ENCODE measurements around the gene WDR82. TPM values are rescaled to one million over a fixed set of nuclear protein-coding genes. Genes with fewer than 3 reads are reported as not detected.

The WDR82 gene
- total and polyA plus RNA-seq, 9 donors, result 52.6 to 103 (median 87.9) TPM

GRCh38 chr3:52319921-52320595 lies 41.6 kb upstream of the WDR82 start:
- peaks cover 18% of the 10 kb centered on the region for H3K4me1 ChIP-seq (ENCODE audit: control insufficient read depth, insufficient read depth, low read length)
- H3K27ac ChIP-seq (ENCODE audit: low read length), result no peak overlapping the region
- no peaks in the 10 kb centered on the region for H3K36me3 ChIP-seq (ENCODE audit: control insufficient read depth, insufficient read depth, low read length)
- 60% methylated on average over 7 of the region's 10 CpGs for WGBS (ENCODE audit: insufficient coverage)
- DNase-seq, result no peak
- no peak overlapping the region for H3K4me3 ChIP-seq (ENCODE audit: low read length)
- H3K27me3 ChIP-seq (ENCODE audit: control insufficient read depth, insufficient read depth, low read length), result peaks cover 11% of the 10 kb centered on the region
- H3K9me3 ChIP-seq (replicated peaks; ENCODE audit: control insufficient read depth, low read depth, low read length), result no peaks in the 10 kb centered on the region

- Histone ChIP-seq H3K4me3 (ENCODE audit: low read length) (no peak overlapping the region), H3K36me3 (ENCODE audit: control insufficient read depth, insufficient read depth, low read length) (no peaks in the 10 kb centered on the region), H3K27ac (ENCODE audit: low read length) (no peak overlapping the region), H3K27me3 (ENCODE audit: control insufficient read depth, insufficient read depth, low read length) (peaks cover 11% of the 10 kb centered on the region), H3K4me1 (ENCODE audit: control insufficient read depth, insufficient read depth, low read length) (peaks cover 24% of the 10 kb centered on the region), H3K9me3 (replicated peaks; ENCODE audit: control insufficient read depth, low read depth, low read length) (no peaks in the 10 kb centered on the region)
- 52% methylated on average over 14 of the region's 14 CpGs for WGBS (ENCODE audit: insufficient coverage)
- DNase-seq, result peak; percentile 73
These were observed 39.9 kb upstream of the WDR82 start for GRCh38 chr3:52318186-52318816.

GRCh38 chr3:52317208-52318000 lies 39.0 kb upstream of the WDR82 start:
- no peaks in the 10 kb centered on the region for H3K9me3 ChIP-seq (replicated peaks; ENCODE audit: control insufficient read depth, low read depth, low read length)
- WGBS (ENCODE audit: insufficient coverage), result 7% methylated on average over 36 of the region's 45 CpGs
- peaks cover 24% of the 10 kb centered on the region for H3K4me1 ChIP-seq (ENCODE audit: control insufficient read depth, insufficient read depth, low read length)
- H3K27ac ChIP-seq (ENCODE audit: low read length), result no peak overlapping the region
- H3K36me3 ChIP-seq (ENCODE audit: control insufficient read depth, insufficient read depth, low read length), result no peaks in the 10 kb centered on the region
- DNase-seq, result peak; percentile 57
- peak overlapping the region; percentile 38 for H3K4me3 ChIP-seq (ENCODE audit: low read length)
- peaks cover 11% of the 10 kb centered on the region for H3K27me3 ChIP-seq (ENCODE audit: control insufficient read depth, insufficient read depth, low read length)

- WGBS (ENCODE audit: insufficient coverage), result 94% methylated on average over 2 of the region's 3 CpGs
- peaks cover 34% of the 10 kb centered on the region for H3K4me1 ChIP-seq (ENCODE audit: control insufficient read depth, insufficient read depth, low read length)
These were observed 37.7 kb upstream of the WDR82 start, which contains the start of gene DNAH1 for GRCh38 chr3:52315977-52316764. Gene DNAH1 (plus strand): TSS chr3:52316319. CDS start chr3:52322443, 6,124 bp downstream.

GRCh38 chr3:52315006-52315405 lies 36.6 kb upstream of the WDR82 start:
- Histone ChIP-seq H3K4me1 (ENCODE audit: control insufficient read depth, insufficient read depth, low read length) (peaks cover 38% of the 10 kb centered on the region), H3K4me3 (ENCODE audit: low read length) (no peak overlapping the region), H3K36me3 (ENCODE audit: control insufficient read depth, insufficient read depth, low read length) (no peaks in the 10 kb centered on the region), H3K27ac (ENCODE audit: low read length) (no peak overlapping the region), H3K27me3 (ENCODE audit: control insufficient read depth, insufficient read depth, low read length) (peaks cover 11% of the 10 kb centered on the region), H3K9me3 (replicated peaks; ENCODE audit: control insufficient read depth, low read depth, low read length) (no peaks in the 10 kb centered on the region)
- WGBS (ENCODE audit: insufficient coverage), result 73% methylated on average over 2 of the region's 6 CpGs
- no peak for DNase-seq

More at GRCh38 chr3:52315977-52316764, 37.7 kb upstream of the WDR82 start, which contains the start of gene DNAH1:
- Histone ChIP-seq H3K27ac (ENCODE audit: low read length) (no peak within 1 kb of the TSS), H3K36me3 (ENCODE audit: control insufficient read depth, insufficient read depth, low read length) (no peaks in the 10 kb centered on the region), H3K9me3 (replicated peaks; ENCODE audit: control insufficient read depth, low read depth, low read length) (no peaks in the 10 kb centered on the region), H3K27me3 (ENCODE audit: control insufficient read depth, insufficient read depth, low read length) (peaks cover 11% of the 10 kb centered on the region), H3K4me3 (ENCODE audit: low read length) (no peak within 1 kb of the TSS)
- no peak for DNase-seq

- H3K9me3 ChIP-seq (replicated peaks; ENCODE audit: control insufficient read depth, low read depth, low read length), result no peaks in the 10 kb centered on the region
- peaks cover 38% of the 10 kb centered on the region for H3K4me1 ChIP-seq (ENCODE audit: control insufficient read depth, insufficient read depth, low read length)
- H3K27ac ChIP-seq (ENCODE audit: low read length), result no peak overlapping the region
- H3K27me3 ChIP-seq (ENCODE audit: control insufficient read depth, insufficient read depth, low read length), result peaks cover 11% of the 10 kb centered on the region
- WGBS (ENCODE audit: insufficient coverage), result 80% methylated on average over 2 of the region's 3 CpGs
- no peak for DNase-seq
- H3K4me3 ChIP-seq (ENCODE audit: low read length), result no peak overlapping the region
- no peaks in the 10 kb centered on the region for H3K36me3 ChIP-seq (ENCODE audit: control insufficient read depth, insufficient read depth, low read length)
These were observed 36.0 kb upstream of the WDR82 start for GRCh38 chr3:52314489-52314888.

GRCh38 chr3:52313774-52314188 lies 35.3 kb upstream of the WDR82 start:
- H3K27me3 ChIP-seq (ENCODE audit: control insufficient read depth, insufficient read depth, low read length), result peaks cover 10% of the 10 kb centered on the region
- H3K4me1 ChIP-seq (ENCODE audit: control insufficient read depth, insufficient read depth, low read length), result peaks cover 37% of the 10 kb centered on the region
- H3K27ac ChIP-seq (ENCODE audit: low read length), result peak overlapping the region; percentile 13
- H3K36me3 ChIP-seq (ENCODE audit: control insufficient read depth, insufficient read depth, low read length), result no peaks in the 10 kb centered on the region
- no peak overlapping the region for H3K4me3 ChIP-seq (ENCODE audit: low read length)
- DNase-seq, result peak; percentile 49
- no peaks in the 10 kb centered on the region for H3K9me3 ChIP-seq (replicated peaks; ENCODE audit: control insufficient read depth, low read depth, low read length)
- 43% methylated on average over 1 of the region's 4 CpGs for WGBS (ENCODE audit: insufficient coverage)

- Histone ChIP-seq H3K27me3 (ENCODE audit: control insufficient read depth, insufficient read depth, low read length) (peaks cover 7% of the 10 kb centered on the region), H3K27ac (ENCODE audit: low read length) (no peak overlapping the region), H3K4me1 (ENCODE audit: control insufficient read depth, insufficient read depth, low read length) (peaks cover 32% of the 10 kb centered on the region), H3K9me3 (replicated peaks; ENCODE audit: control insufficient read depth, low read depth, low read length) (no peaks in the 10 kb centered on the region), H3K4me3 (ENCODE audit: low read length) (no peak overlapping the region), H3K36me3 (ENCODE audit: control insufficient read depth, insufficient read depth, low read length) (no peaks in the 10 kb centered on the region)
- WGBS (ENCODE audit: insufficient coverage), result 100% methylated on average over 1 of the region's 2 CpGs
- DNase-seq, result no peak
These were observed 34.8 kb upstream of the WDR82 start for GRCh38 chr3:52313188-52313773.

GRCh38 chr3:52311576-52312119 lies 33.2 kb upstream of the WDR82 start:
- Histone ChIP-seq H3K9me3 (replicated peaks; ENCODE audit: control insufficient read depth, low read depth, low read length) (no peaks in the 10 kb centered on the region), H3K27me3 (ENCODE audit: control insufficient read depth, insufficient read depth, low read length) (no peaks in the 10 kb centered on the region), H3K36me3 (ENCODE audit: control insufficient read depth, insufficient read depth, low read length) (no peaks in the 10 kb centered on the region), H3K27ac (ENCODE audit: low read length) (no peak overlapping the region), H3K4me3 (ENCODE audit: low read length) (no peak overlapping the region), H3K4me1 (ENCODE audit: control insufficient read depth, insufficient read depth, low read length) (peaks cover 26% of the 10 kb centered on the region)
- WGBS (ENCODE audit: insufficient coverage), result 39% methylated on average over 6 of the region's 9 CpGs
- DNase-seq, result no peak
